SK-N-SH (cell line): ENCODE measurements around the gene ADRA2B. TPM values are rescaled to one million over a fixed set of nuclear protein-coding genes. Genes with fewer than 3 reads are reported as not detected.

Experiments
- CTCF ChIA-PET: fragments of 300-600, 350-600 bp; formaldehyde crosslinking; extraction: SDS; loops from one replicate; lab custom pipeline; 2021; lab: Yijun Ruan, JAX
- POLR2A ChIA-PET: fragments of 350-600 bp; sonication (Branson Sonifier 250); formaldehyde crosslinking; extraction: SDS; loops from one replicate; lab custom pipeline; 2020; ENCODE audit warnings: antibody characterized with exemption, inconsistent platforms; lab: Yijun Ruan, JAX
- DNase-seq: peaks from one replicate; pipeline ENCODE4 v3.0.0; 2012
- H2AFZ ChIP-seq: fragments of 200-600 bp; sonication (generic); 2 replicates; pipeline ENCODE4 v1.8.1; 2016; ENCODE audit warnings: antibody characterized with exemption, mild to moderate bottlenecking, low read depth
- H3F3A ChIP-seq: fragments of 200-600 bp; sonication (generic); replicated peaks from 2 replicates; pipeline ENCODE3; 2016; ENCODE audit warnings: antibody characterized with exemption, mild to moderate bottlenecking; ENCODE audit not compliant: insufficient read depth
- H3K27ac ChIP-seq, 2 experiments: fragments of 200-500 bp in 1 of 2; fragments of 200-600 bp in 1 of 2; sonication (Bioruptor generic) in 1 of 2; sonication (generic), shearing (Covaris generic) in 1 of 2; 2 replicates each; pipeline versions ENCODE4 v1.5.1 to v1.6.1; 2014 to 2016; ENCODE audit warnings: low read depth in 2 of 2, inconsistent platforms in 1 of 2, low read length in 1 of 2, mild to moderate bottlenecking in 1 of 2, mixed read lengths in 1 of 2
- H3K27me3 ChIP-seq: fragments of 200-600 bp; sonication (generic), shearing (Covaris generic); 2 replicates; pipeline ENCODE4 v1.6.1; 2016; ENCODE audit warnings: mixed run types; ENCODE audit not compliant: insufficient read depth
- H3K36me3 ChIP-seq, 2 experiments: fragments of 200-500 bp in 1 of 2; fragments of 200-600 bp in 1 of 2; sonication (Bioruptor generic) in 1 of 2; sonication (generic) in 1 of 2; replicated peaks in 1 of 2; 2 replicates each; pipeline versions ENCODE3 to v1.5.1; 2014 to 2016; ENCODE audit warnings: low read length in 1 of 2, mild to moderate bottlenecking in 1 of 2; ENCODE audit not compliant: insufficient read depth in 2 of 2, control insufficient read depth in 1 of 2
- H3K4me1 ChIP-seq, 2 experiments: fragments of 200-500 bp in 1 of 2; fragments of 200-600 bp in 1 of 2; sonication (Bioruptor generic) in 1 of 2; sonication (generic), shearing (Covaris generic) in 1 of 2; 2 replicates each; pipeline versions ENCODE4 v1.5.1 to v1.6.1; 2014 to 2016; ENCODE audit warnings: low read depth in 1 of 2, low read length in 1 of 2, mixed run types in 1 of 2; ENCODE audit not compliant: insufficient read depth in 2 of 2, control insufficient read depth in 1 of 2
- H3K4me2 ChIP-seq: fragments of 200-600 bp; sonication (generic), shearing (Covaris generic); 2 replicates; pipeline ENCODE4 v1.6.1; 2017; ENCODE audit warnings: mixed run types
- H3K4me3 ChIP-seq, 2 experiments: fragments of 200-500 bp in 1 of 2; fragments of 200-600 bp in 1 of 2; sonication (Bioruptor generic) in 1 of 2; sonication (generic), shearing (Covaris generic) in 1 of 2; 2 replicates each; pipeline versions ENCODE4 v1.5.1 to v1.8.1; 2014 to 2016; ENCODE audit warnings: low read depth in 2 of 2, inconsistent platforms in 1 of 2, low read length in 1 of 2, mild to moderate bottlenecking in 1 of 2, mixed read lengths in 1 of 2, moderate library complexity in 1 of 2
- H3K79me2 ChIP-seq: fragments of 200-600 bp; sonication (generic); 2 replicates; pipeline ENCODE4 v1.8.1; 2017; ENCODE audit warnings: mild to moderate bottlenecking; ENCODE audit not compliant: insufficient read depth
- H3K9ac ChIP-seq: fragments of 200-600 bp; sonication (generic); 2 replicates; pipeline ENCODE4 v1.6.1; 2017; ENCODE audit warnings: mixed run types
- H3K9me2 ChIP-seq: fragments of 200-600 bp; sonication (generic); 2 replicates; pipeline ENCODE4 v1.6.1; 2017; ENCODE audit warnings: mixed run types
- H3K9me3 ChIP-seq: fragments of 200-600 bp; sonication (generic); 2 replicates; pipeline ENCODE4 v1.6.1; 2017; ENCODE audit warnings: mixed run types, mild to moderate bottlenecking, moderate library complexity
- H4K20me1 ChIP-seq: fragments of 200-600 bp; sonication (generic); 2 replicates; pipeline ENCODE4 v1.6.1; 2017; ENCODE audit warnings: mild to moderate bottlenecking, mixed run types; ENCODE audit not compliant: insufficient read depth
- EP300 ChIP-seq, 2 experiments: IDR thresholded peaks; 2 replicates each; pipeline versions ENCODE4 v1.4.0 to v1.6.1; 2012; ENCODE audit warnings: borderline replicate concordance in 1 of 2, low read depth in 1 of 2, low read length in 1 of 2
- EZH2phosphoT487 ChIP-seq: fragments of 200-600 bp; sonication (generic); IDR thresholded peaks from 2 replicates; pipeline ENCODE4 v1.6.1; 2017; ENCODE audit warnings: low read depth, mixed run types, mild to moderate bottlenecking, antibody characterized with exemption, moderate library complexity, borderline replicate concordance
- FOXJ3 ChIP-seq: sonication (generic); formaldehyde crosslinking; IDR thresholded peaks from 2 replicates; pipeline ENCODE4 v1.5.1; 2020; ENCODE audit warnings: mild to moderate bottlenecking, missing genetic modification reagents
- GABPA ChIP-seq: IDR thresholded peaks from 2 replicates; pipeline ENCODE4 v1.4.0; 2012; ENCODE audit warnings: low read depth, mild to moderate bottlenecking
- GATA2 ChIP-seq: sonication (generic); formaldehyde crosslinking; IDR thresholded peaks from 2 replicates; pipeline ENCODE4 v1.5.0; 2020; ENCODE audit warnings: mild to moderate bottlenecking, missing genetic modification reagents
- JUND ChIP-seq: IDR thresholded peaks from 2 replicates; pipeline ENCODE4 v1.4.0; 2012
- NFIC ChIP-seq: IDR thresholded peaks from 2 replicates; pipeline ENCODE4 v1.4.0; 2012; ENCODE audit warnings: borderline replicate concordance
- NRF1 ChIP-seq: IDR thresholded peaks from 2 replicates; pipeline ENCODE4 v1.6.1; 2012; ENCODE audit warnings: low read depth, mild to moderate bottlenecking, low read length
- PBX3 ChIP-seq: IDR thresholded peaks from 2 replicates; pipeline ENCODE4; 2012
- POLR2AphosphoS5 ChIP-seq: IDR thresholded peaks from 2 replicates; pipeline ENCODE4 v1.6.1; 2012; ENCODE audit warnings: low read depth, low read length
- RAD21 ChIP-seq: IDR thresholded peaks from 2 replicates; pipeline ENCODE4 v1.6.1; 2012; ENCODE audit warnings: mild to moderate bottlenecking, low read length
- REST ChIP-seq: IDR thresholded peaks from 2 replicates; pipeline ENCODE4 v1.6.1; 2012; ENCODE audit warnings: mild to moderate bottlenecking, low read depth, low read length, moderate library complexity
- SIN3A ChIP-seq: IDR thresholded peaks from 2 replicates; pipeline ENCODE4 v1.6.1; 2012; ENCODE audit warnings: low read depth, mild to moderate bottlenecking, low read length, moderate library complexity, borderline replicate concordance
- TAF1 ChIP-seq: IDR thresholded peaks from 2 replicates; pipeline ENCODE4 v1.6.1; 2012; ENCODE audit warnings: low read depth, mild to moderate bottlenecking, low read length, moderate library complexity, borderline replicate concordance
- TEAD4 ChIP-seq: IDR thresholded peaks from 2 replicates; pipeline ENCODE4 v1.4.0; 2012; ENCODE audit warnings: mild to moderate bottlenecking, borderline replicate concordance; ENCODE audit not compliant: insufficient read depth
- USF1 ChIP-seq: IDR thresholded peaks from 2 replicates; pipeline ENCODE4 v1.4.0; 2012; ENCODE audit warnings: low read depth, borderline replicate concordance
- USF2 ChIP-seq: fragments of 150-350 bp; IDR thresholded peaks from 2 replicates; pipeline ENCODE4 v1.6.1; 2017; ENCODE audit warnings: antibody characterized with exemption, low read length, low read depth, borderline replicate concordance
- ZBTB33 ChIP-seq: IDR thresholded peaks from 2 replicates; pipeline ENCODE4 v1.4.0; 2012; ENCODE audit warnings: low read depth, borderline replicate concordance
- WGBS: methylation state at CpG from one replicate; pipeline ENCODE4 v1.1.6; 2017; ENCODE audit warnings: low lambda C conversion rate; 5-methylcytosine and 5-hydroxymethylcytosine counted together
- polyA plus RNA-seq, 3 experiments: library from polyadenylated mRNA; depleted of rRNA; stranded (reverse); fragments of >200 nt; gene quantifications; 2 replicates each; pipeline ENCODE4 v1.2.3, GENCODE V29; 2012

ADRA2B gene
- polyA plus RNA-seq, 1 of the 3 experiments (the other 2 are of a cell fraction) = not detected

- Histone ChIP-seq H3K9ac (no peak overlapping the region), H3K36me3 (no peaks in the 10 kb centered on the region), H3F3A (no peaks in the 10 kb centered on the region)
- no peak for TF ChIP-seq REST
- no peak for TF ChIP-seq USF2
- no peak for TF ChIP-seq SIN3A
- TF ChIP-seq GABPA = no peak
- no peak for TF ChIP-seq NRF1
- TF ChIP-seq TEAD4 = no peak
- no peak for TF ChIP-seq ZBTB33
- TF ChIP-seq RAD21 = no peak
- TF ChIP-seq EP300 (IDR thresholded peaks at IDR 0.05; ENCODE audit: borderline replicate concordance in 1 of 2, low read depth in 1 of 2, low read length in 1 of 2) = no peak
- no peak for TF ChIP-seq POLR2AphosphoS5
- TF ChIP-seq PBX3 = no peak
- TF ChIP-seq NFIC = no peak
- no peak for TF ChIP-seq USF1
- TF ChIP-seq JUND = no peak
- TF ChIP-seq GATA2 (CRISPR knock-in tag) = no peak
- no peak for TF ChIP-seq EZH2phosphoT487
- no peak for TF ChIP-seq TAF1
- TF ChIP-seq FOXJ3 (CRISPR knock-in tag) = no peak
- TF ChIP-seq, all 33 proteins: peak for 0
- WGBS = 79% methylated on average over 12 of the region's 16 CpGs
- POLR2A ChIA-PET = no interaction called here
- Histone ChIP-seq H3K9me2 (no peaks in the 10 kb centered on the region), H3K4me3 (no peak overlapping the region), H4K20me1 (no peaks in the 10 kb centered on the region), H3K27ac (no peak overlapping the region), H3K79me2 (no peaks in the 10 kb centered on the region), H3K4me2 (no peak overlapping the region), H2AFZ (no peak overlapping the region), H3K27me3 (no peaks in the 10 kb centered on the region), H3K9me3 (no peaks in the 10 kb centered on the region), H3K4me1 (peaks cover 0 to 11% of the 10 kb centered on the region in 2 experiments; a peak in 1 of 4 replicates)
- DNase-seq = no peak
- CTCF ChIA-PET = interaction anchor here (1.3 to 7.0 kb wide), 3 partner anchors 16 to 20 kb away, joined by 7 to 49 read pairs (median 18); partner anchors contain the start of gene ASTL
Measured at GRCh38 chr2:96154506-96155380, 38.4 kb upstream of the ADRA2B start.
